ENCODE results near the gene PNPT1.

Gene PNPT1

DNA sequence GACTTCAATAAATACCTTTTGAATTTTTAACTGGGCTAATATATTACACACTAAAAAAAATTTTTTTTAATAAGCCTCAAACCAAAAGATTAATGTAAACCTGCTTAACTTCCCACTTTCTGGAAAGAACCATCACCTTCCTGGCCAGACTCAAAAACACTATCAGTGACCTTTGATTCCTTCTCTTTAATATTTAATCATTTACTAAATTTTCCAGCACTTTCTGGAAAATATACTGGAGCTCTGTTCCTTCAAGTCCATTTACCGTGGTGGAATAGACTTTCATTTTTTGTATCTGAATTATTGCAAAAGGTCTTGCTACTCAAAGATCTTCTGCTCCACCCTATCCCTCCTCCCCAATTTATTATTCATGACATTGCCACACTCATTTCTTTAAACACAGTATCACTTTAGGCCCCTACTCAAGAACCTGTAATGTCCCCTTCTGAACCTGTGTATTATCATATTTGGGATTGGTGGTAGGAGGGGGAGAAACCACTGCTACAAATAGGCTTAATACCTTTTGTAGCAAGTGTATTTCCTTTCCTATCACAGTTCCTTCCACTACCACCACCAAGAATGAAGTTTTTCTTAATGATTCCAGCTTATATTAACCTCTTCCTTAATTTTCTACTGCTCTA, 83.6 kb downstream of the PNPT1 start:
- no peak overlapping the region for H3K4me3 ChIP-seq (ENCODE audit: insufficient read depth, low read length, poor library complexity, severe bottlenecking)
- peaks cover 36% of the 10 kb centered on the region for H3K36me3 ChIP-seq (ENCODE audit: low read length)
- no peak overlapping the region for H3K9ac ChIP-seq (ENCODE audit: low read length)
- H4K20me1 ChIP-seq (ENCODE audit: low read depth, low read length) = peaks cover 29% of the 10 kb centered on the region
- TF ChIP-seq EZH2phosphoT487 (conservative IDR thresholded peaks at IDR 0.05; ENCODE audit: low read length) = no peak
- TF ChIP-seq, protein P1, sequence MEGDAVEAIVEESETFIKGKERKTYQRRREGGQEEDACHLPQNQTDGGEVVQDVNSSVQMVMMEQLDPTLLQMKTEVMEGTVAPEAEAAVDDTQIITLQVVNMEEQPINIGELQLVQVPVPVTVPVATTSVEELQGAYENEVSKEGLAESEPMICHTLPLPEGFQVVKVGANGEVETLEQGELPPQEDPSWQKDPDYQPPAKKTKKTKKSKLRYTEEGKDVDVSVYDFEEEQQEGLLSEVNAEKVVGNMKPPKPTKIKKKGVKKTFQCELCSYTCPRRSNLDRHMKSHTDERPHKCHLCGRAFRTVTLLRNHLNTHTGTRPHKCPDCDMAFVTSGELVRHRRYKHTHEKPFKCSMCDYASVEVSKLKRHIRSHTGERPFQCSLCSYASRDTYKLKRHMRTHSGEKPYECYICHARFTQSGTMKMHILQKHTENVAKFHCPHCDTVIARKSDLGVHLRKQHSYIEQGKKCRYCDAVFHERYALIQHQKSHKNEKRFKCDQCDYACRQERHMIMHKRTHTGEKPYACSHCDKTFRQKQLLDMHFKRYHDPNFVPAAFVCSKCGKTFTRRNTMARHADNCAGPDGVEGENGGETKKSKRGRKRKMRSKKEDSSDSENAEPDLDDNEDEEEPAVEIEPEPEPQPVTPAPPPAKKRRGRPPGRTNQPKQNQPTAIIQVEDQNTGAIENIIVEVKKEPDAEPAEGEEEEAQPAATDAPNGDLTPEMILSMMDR (IDR thresholded peaks at IDR 0.05; ENCODE audit: insufficient read depth, low read length, poor library complexity, severe bottlenecking) = no peak
- H3K9me2 ChIP-seq (replicated peaks; ENCODE audit: insufficient read depth, low read length) = no peaks in the 10 kb centered on the region
- no peak overlapping the region for H3K27ac ChIP-seq (ENCODE audit: low read depth, low read length)
- no peaks in the 10 kb centered on the region for H3K9me3 ChIP-seq (ENCODE audit: insufficient read depth, low read length)
- H2AFZ ChIP-seq (ENCODE audit: low read depth, low read length, severe bottlenecking) = no peak overlapping the region
- peaks cover 99% of the 10 kb centered on the region for H3K79me2 ChIP-seq (ENCODE audit: insufficient read depth, low read length)
- no peak overlapping the region for H3K4me2 ChIP-seq (ENCODE audit: low read depth, low read length, poor library complexity, severe bottlenecking)
- H3F3A ChIP-seq (ENCODE audit: insufficient read depth) = peaks cover 6% of the 10 kb centered on the region; the same call in 1 of the 2 replicates
- H3K27me3 ChIP-seq (ENCODE audit: low read length) = no peaks in the 10 kb centered on the region

DNA sequence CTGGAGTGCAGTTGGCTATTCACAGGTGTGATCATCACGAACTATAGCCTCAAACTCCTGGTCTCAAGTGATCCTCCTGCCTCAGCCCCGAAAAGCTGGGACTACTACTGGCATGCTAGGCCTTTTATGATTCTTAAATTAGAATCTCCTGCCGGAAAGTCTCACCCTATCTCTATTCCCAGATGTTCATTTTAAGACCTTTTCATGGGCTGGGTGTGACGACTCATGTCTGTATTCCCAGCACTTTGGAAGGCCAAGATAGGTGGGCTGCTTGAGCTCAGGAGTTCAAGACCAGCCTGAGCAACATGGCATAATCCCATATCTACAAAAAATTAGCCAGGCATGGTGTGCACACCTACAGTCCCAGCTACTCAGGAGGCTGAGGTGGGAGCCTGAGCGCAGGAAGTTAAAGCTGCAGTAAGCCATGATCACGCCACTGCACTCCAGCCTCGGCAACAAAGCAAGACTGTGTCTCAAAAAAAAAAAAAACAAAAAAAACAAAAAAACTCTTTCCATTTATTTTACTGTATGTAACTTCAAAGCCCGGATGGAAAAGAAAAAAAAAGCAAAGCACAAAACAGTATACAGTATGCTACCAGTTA, 84.3 kb downstream of the PNPT1 start:
- Histone ChIP-seq H3K36me3 (ENCODE audit: low read length) (peaks cover 28% of the 10 kb centered on the region), H2AFZ (ENCODE audit: low read depth, low read length, severe bottlenecking) (no peak overlapping the region), H3K4me2 (ENCODE audit: low read depth, low read length, poor library complexity, severe bottlenecking) (no peak overlapping the region), H3K27ac (ENCODE audit: low read depth, low read length) (no peak overlapping the region), H3K4me3 (ENCODE audit: insufficient read depth, low read length, poor library complexity, severe bottlenecking) (no peak overlapping the region), H3K9ac (ENCODE audit: low read length) (no peak overlapping the region), H3K27me3 (ENCODE audit: low read length) (no peaks in the 10 kb centered on the region), H3K9me3 (ENCODE audit: insufficient read depth, low read length) (no peaks in the 10 kb centered on the region), H3F3A (ENCODE audit: insufficient read depth) (peaks cover 6% of the 10 kb centered on the region; the same call in 1 of the 2 replicates), H4K20me1 (ENCODE audit: low read depth, low read length) (peaks cover 25% of the 10 kb centered on the region), H3K79me2 (ENCODE audit: insufficient read depth, low read length) (peaks cover 99% of the 10 kb centered on the region), H3K9me2 (replicated peaks; ENCODE audit: insufficient read depth, low read length) (no peaks in the 10 kb centered on the region)
- no peak for TF ChIP-seq EZH2phosphoT487 (conservative IDR thresholded peaks at IDR 0.05; ENCODE audit: low read length)
- TF ChIP-seq, protein P1 (IDR thresholded peaks at IDR 0.05; ENCODE audit: insufficient read depth, low read length, poor library complexity, severe bottlenecking) = no peak

DNA sequence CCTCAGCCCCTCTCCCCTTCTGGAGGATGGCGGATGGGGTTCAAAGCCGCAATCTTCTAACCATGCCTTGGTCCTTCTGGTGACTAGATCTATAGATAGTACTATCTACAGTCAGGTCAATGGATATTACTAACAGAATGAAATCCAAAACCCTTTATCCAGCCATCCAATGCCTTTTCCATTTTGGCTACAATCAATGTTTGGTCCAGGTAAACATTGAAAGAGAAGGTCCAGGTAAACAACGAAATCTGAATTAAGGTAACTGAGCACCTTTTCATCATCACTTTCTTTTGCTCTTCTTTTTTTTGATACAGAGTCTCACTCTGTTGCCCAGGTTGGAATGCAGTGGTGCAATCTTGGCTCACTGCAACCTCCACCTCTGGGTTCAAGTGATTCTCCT, 85.9 kb downstream of the PNPT1 start:
- H3K27ac ChIP-seq (ENCODE audit: low read depth, low read length) = no peak overlapping the region
- no peak overlapping the region for H3K4me3 ChIP-seq (ENCODE audit: insufficient read depth, low read length, poor library complexity, severe bottlenecking)
- no peaks in the 10 kb centered on the region for H3K9me2 ChIP-seq (replicated peaks; ENCODE audit: insufficient read depth, low read length)
- H3F3A ChIP-seq (ENCODE audit: insufficient read depth) = no peaks in the 10 kb centered on the region; the same call in 1 of the 2 replicates
- H4K20me1 ChIP-seq (ENCODE audit: low read depth, low read length) = peaks cover 21% of the 10 kb centered on the region
- H3K9me3 ChIP-seq (ENCODE audit: insufficient read depth, low read length) = no peaks in the 10 kb centered on the region
- no peak overlapping the region for H3K4me2 ChIP-seq (ENCODE audit: low read depth, low read length, poor library complexity, severe bottlenecking)
- TF ChIP-seq EZH2phosphoT487 (conservative IDR thresholded peaks at IDR 0.05; ENCODE audit: low read length) = no peak
- TF ChIP-seq, protein P1 (IDR thresholded peaks at IDR 0.05; ENCODE audit: insufficient read depth, low read length, poor library complexity, severe bottlenecking) = no peak
- peaks cover 99% of the 10 kb centered on the region for H3K79me2 ChIP-seq (ENCODE audit: insufficient read depth, low read length)
- H3K9ac ChIP-seq (ENCODE audit: low read length) = no peak overlapping the region
- no peaks in the 10 kb centered on the region for H3K27me3 ChIP-seq (ENCODE audit: low read length)
- no peak overlapping the region for H2AFZ ChIP-seq (ENCODE audit: low read depth, low read length, severe bottlenecking)
- peaks cover 27% of the 10 kb centered on the region for H3K36me3 ChIP-seq (ENCODE audit: low read length)
